Epithelial cell of esophagus (primary cell): ENCODE results near the gene ITFG1.
"Not testable (repeated sequence)": the region's sequence is repeated elsewhere in the genome, so short reads cannot be mapped to it uniquely, and the experiment has no call there.

Experiments
- DNase-seq: peaks from one replicate; pipeline ENCODE4 v3.0.0; 2010; ENCODE audit warnings: low read depth
- H3K4me3 ChIP-seq: 2 replicates; pipeline ENCODE4 v1.5.1; 2011; ENCODE audit warnings: mild to moderate bottlenecking, low read length, control low read depth
- CTCF ChIP-seq: IDR thresholded peaks from 2 replicates; pipeline ENCODE4 v1.5.1; 2011; ENCODE audit warnings: low read depth, mild to moderate bottlenecking, low read length, control low read depth, inconsistent platforms; ENCODE audit not compliant: insufficient read depth; ENCODE audit errors: missing control alignments

Gene ITFG1

GRCh38 chr16:47180073-47180472 lies 280.8 kb downstream of the ITFG1 start:
- DNase-seq: no peak
- TF ChIP-seq CTCF: no peak

GRCh38 chr16:47175152-47175551 lies 285.7 kb downstream of the ITFG1 start:
- TF ChIP-seq CTCF: no peak
- H3K4me3 ChIP-seq: no peak overlapping the region

More at GRCh38 chr16:47180073-47180472, 280.8 kb downstream of the ITFG1 start:
- H3K4me3 ChIP-seq: no peak overlapping the region

GRCh38 chr16:47162670-47163420 lies 298.0 kb downstream of the ITFG1 start:
- no peak for DNase-seq
- no peak for TF ChIP-seq CTCF
- no peak overlapping the region for H3K4me3 ChIP-seq

More at GRCh38 chr16:47175152-47175551, 285.7 kb downstream of the ITFG1 start:
- no peak for DNase-seq

- no peak overlapping the region for H3K4me3 ChIP-seq
- no peak for TF ChIP-seq CTCF
- no peak for DNase-seq
Observed at GRCh38 chr16:47161464-47161863, 299.4 kb downstream of the ITFG1 start.

GRCh38 chr16:47160422-47160821 lies 300.4 kb downstream of the ITFG1 start:
- DNase-seq: no peak
- no peak overlapping the region for H3K4me3 ChIP-seq
- TF ChIP-seq CTCF: no peak

- no peak overlapping the region for H3K4me3 ChIP-seq
- no peak for DNase-seq
- no peak for TF ChIP-seq CTCF
Observed at GRCh38 chr16:47158992-47159391, 301.9 kb downstream of the ITFG1 start.

GRCh38 chr16:47156680-47157215 lies 304.1 kb downstream of the ITFG1 start:
- no peak for TF ChIP-seq CTCF
- no peak overlapping the region for H3K4me3 ChIP-seq
- no peak for DNase-seq

- DNase-seq, H3K4me3 ChIP-seq: not testable (repeated sequence)
Observed at GRCh38 chr16:47152501-47152900, 308.4 kb downstream of the ITFG1 start.
